A549 treated with Hydrocortisone at 1 μM for 4 hours (cell line): ENCODE results near the gene ARHGAP6. TPM values are rescaled to one million over a fixed set of nuclear protein-coding genes. Genes with fewer than 3 reads are reported as not detected.

Experiments
- total RNA-seq: library from RNA; stranded (reverse); fragments of 200-300 nt; extraction: Qiagen RNA extraction; gene quantifications from 5 replicates; pipeline ENCODE4 v1.2.3, GENCODE V29; 2022

ARHGAP6 gene
- total RNA-seq = 0.05 TPM in 1 of 5 replicates, not detected in the others

GRCh38 chrX:11665168-11666111 lies at the start of gene ARHGAP6:
ARHGAP6 (minus strand) TSS chrX:11665920; CDS start chrX:11664828, 1,092 bp downstream.

GRCh38 chrX:11293113-11293512 lies 372.6 kb downstream of the ARHGAP6 start, which contains the start of gene AMELX:
AMELX (plus strand) TSS chrX:11293413; CDS start chrX:11294789, 1,376 bp downstream.

GRCh38 chrX:11111037-11111851 lies 554.5 kb downstream of the ARHGAP6 start, which contains the start of gene HCCS:
HCCS (plus strand) TSS chrX:11111332; CDS start chrX:11112061, 729 bp downstream.

Other genes with a start within 250 kb of the ARHGAP6 start
- 19.4 to 23.5 TPM (median 22.5 TPM) in 5 replicates for gene MSL3, start 92.3 kb upstream of the ARHGAP6 start, total RNA-seq